Measurements from ENCODE around the gene LLGL2.

The LLGL2 gene

GRCh38 chr17:75553295-75554110, 28.0 kb downstream of the LLGL2 start:
- peak overlapping the region; percentile 12; the same call in 1 of the 2 replicates for H3K27ac ChIP-seq
- TF ChIP-seq ZFX (IDR thresholded peaks at IDR 0.05; ENCODE audit: borderline replicate concordance) = no peak
- TF ChIP-seq CTCF (IDR thresholded peaks at IDR 0.05) = no peak

- TF ChIP-seq ZFX (IDR thresholded peaks at IDR 0.05; ENCODE audit: borderline replicate concordance) = no peak
- no peak for TF ChIP-seq CTCF (IDR thresholded peaks at IDR 0.05)
- peak overlapping the region; percentile 90 for H3K27ac ChIP-seq
These were observed 30.2 kb downstream of the LLGL2 start for GRCh38 chr17:75555679-75556153.

GRCh38 chr17:75557075-75557851, 31.8 kb downstream of the LLGL2 start:
- TF ChIP-seq ZFX (IDR thresholded peaks at IDR 0.05; ENCODE audit: borderline replicate concordance) (no peak), CTCF (IDR thresholded peaks at IDR 0.05) (no peak)
- peak overlapping the region; percentile 90 for H3K27ac ChIP-seq

GRCh38 chr17:75557852-75558665, 32.6 kb downstream of the LLGL2 start:
- TF ChIP-seq ZFX (IDR thresholded peaks at IDR 0.05; ENCODE audit: borderline replicate concordance) (no peak), CTCF (IDR thresholded peaks at IDR 0.05) (no peak)
- H3K27ac ChIP-seq = peak overlapping the region; percentile 90

GRCh38 chr17:75558666-75559530, 33.4 kb downstream of the LLGL2 start:
- TF ChIP-seq CTCF (IDR thresholded peaks at IDR 0.05) (no peak), ZFX (IDR thresholded peaks at IDR 0.05; ENCODE audit: borderline replicate concordance) (no peak)
- peak overlapping the region; percentile 90 for H3K27ac ChIP-seq

GRCh38 chr17:75559958-75560533, 34.5 kb downstream of the LLGL2 start:
- H3K27ac ChIP-seq = no peak overlapping the region
- no peak for TF ChIP-seq CTCF (IDR thresholded peaks at IDR 0.05)
- TF ChIP-seq ZFX (IDR thresholded peaks at IDR 0.05; ENCODE audit: borderline replicate concordance) = no peak

Data from 22Rv1 (cell line).